Stomach (tissue), 9 donors: ENCODE results near the gene CHI3L1. TPM values are rescaled to one million over a fixed set of nuclear protein-coding genes. Genes with fewer than 3 reads are reported as not detected.

Experiments
- DNase-seq, 2 donors: peaks; one replicate each; pipeline versions ENCODE4 v3.0.0 to v3.0.0-alpha.2; 2013 to 2019
- H3K27ac ChIP-seq, 5 donors: fragments of 200-600 bp in 4 of 5; sonication (generic) in 4 of 5; one replicate each; pipeline ENCODE4 v1.5.1; 2013 to 2019; ENCODE audit warnings: mild to moderate bottlenecking in 1 of 5, moderate library complexity in 1 of 5
- H3K27me3 ChIP-seq, 3 donors: fragments of 200-600 bp; sonication (generic); one replicate each; pipeline ENCODE4 v1.5.1; 2017 to 2019; ENCODE audit warnings: mixed run types in 1 of 3
- H3K36me3 ChIP-seq, 4 donors: fragments of 200-600 bp; sonication (generic); 1 replicate in 3 of 4; 2 replicates in 1 of 4; pipeline ENCODE4 v1.5.1; 2016 to 2019
- H3K4me1 ChIP-seq, 4 donors: fragments of 200-600 bp; sonication (generic); one replicate each; pipeline ENCODE4 v1.5.1; 2016 to 2019
- H3K4me3 ChIP-seq, 4 donors: fragments of 200-600 bp; sonication (generic) in 3 of 4; one replicate each; pipeline ENCODE4 v1.5.1; 2016 to 2019; ENCODE audit warnings: mild to moderate bottlenecking in 1 of 4
- H3K9me3 ChIP-seq, 4 donors: fragments of 200-600 bp; sonication (generic); one replicate each; pipeline ENCODE4 v1.5.1; 2016 to 2019
- CTCF ChIP-seq, 7 experiments: fragments of 450-650 bp in 4 of 7; fragments of 200-600 bp in 3 of 7; sonication (generic) in 3 of 7; IDR thresholded peaks; one replicate each; pipeline ENCODE4 v1.5.1; 2016 to 2019; ENCODE audit warnings: antibody characterized with exemption in 7 of 7, control low read depth in 2 of 7, mild to moderate bottlenecking in 1 of 7
- EP300 ChIP-seq: sonication (generic); formaldehyde crosslinking; IDR thresholded peaks from one replicate; pipeline ENCODE4 v1.6.1; 2017; ENCODE audit warnings: antibody characterized with exemption
- POLR2A ChIP-seq, 4 donors: fragments of 450-650 bp; IDR thresholded peaks; one replicate each; pipeline ENCODE4 v1.6.1; 2016; ENCODE audit warnings: antibody characterized with exemption in 4 of 4, control low read depth in 2 of 4, mild to moderate bottlenecking in 1 of 4, moderate library complexity in 1 of 4
- POLR2AphosphoS5 ChIP-seq, 3 donors: sonication (generic); formaldehyde crosslinking; IDR thresholded peaks; one replicate each; pipeline ENCODE4 v1.6.1; 2016; ENCODE audit warnings: antibody characterized with exemption in 3 of 3
- WGBS, 5 donors: extraction: QIAGEN DNeasy Blood & Tissue Kit in 3 of 5; methylation state at CpG; one replicate each; pipeline versions ENCODE4 v1.1.5 to v1.1.7; 2013 to 2018; 5-methylcytosine and 5-hydroxymethylcytosine counted together
- intact Hi-C: fragments of 100-400 bp; cut with DNase I; formaldehyde crosslinking; loops from one replicate; pipeline ENCODE4 v1.15.1; 2023; ENCODE audit warnings: low total_unique reads
- polyA plus RNA-seq, 3 donors: library from polyadenylated mRNA; stranded (reverse); fragments of 200-250 nt; gene quantifications; one replicate each; pipeline ENCODE4 v1.2.3, GENCODE V29; 2013
- total RNA-seq, 5 donors: library from RNA; depleted of rRNA; stranded (reverse); fragments of >200 nt; gene quantifications; one replicate each; pipeline versions ENCODE4 v1.1.0 to v1.2.3, GENCODE V29; 2014 to 2016
- donor health status: healthy with polysubstance abuse.
- donor health status: Bipolar disorder and iron deficiency.
- donor health status: healthy.

Gene CHI3L1
- total and polyA plus RNA-seq, 8 donors: 1.1 to 28.1 (median 3.9) TPM; not detected in 3

DNA sequence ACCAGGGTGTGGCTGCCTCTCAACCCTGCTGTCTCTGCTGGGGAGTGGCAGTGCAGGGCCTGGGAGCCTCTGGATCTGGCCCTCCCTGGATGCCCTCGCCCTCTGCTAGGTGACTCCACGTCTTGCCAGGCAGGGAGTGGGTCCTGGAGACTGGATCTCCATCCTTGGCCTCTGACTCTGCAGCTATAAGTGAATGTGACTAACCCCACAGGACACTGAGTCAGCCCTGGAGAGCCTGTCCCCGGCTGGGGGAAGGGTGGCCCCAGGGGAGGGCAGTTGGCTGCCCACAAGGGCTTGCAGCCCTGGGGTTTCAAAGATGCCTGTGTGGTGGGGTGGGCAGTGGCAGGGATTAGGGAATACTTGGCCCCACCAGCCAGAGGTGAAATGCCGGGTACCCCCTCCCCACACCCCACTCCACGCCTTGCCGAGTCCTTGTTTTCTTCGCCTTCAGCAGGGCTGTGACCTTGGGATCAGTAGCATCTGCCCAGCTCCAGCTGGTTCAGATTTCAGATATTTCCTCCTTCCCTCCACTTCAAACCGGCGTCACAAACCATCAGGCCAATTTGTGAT, 8.9 kb downstream of the CHI3L1 start:
- TF ChIP-seq POLR2AphosphoS5 (IDR thresholded peaks at IDR 0.05) (no peak), POLR2A (IDR thresholded peaks at IDR 0.05) (no peak), CTCF (IDR thresholded peaks at IDR 0.05) (no peak), EP300 (no peak)
- no peak for DNase-seq
- Histone ChIP-seq H3K4me1 (peaks cover 0 to 18% (median 2%) of the 10 kb centered on the region in 4 donors), H3K27ac (no peak overlapping the region), H3K4me3 (no peak overlapping the region), H3K27me3 (peaks cover 0 to 24% (median 0%) of the 10 kb centered on the region in 3 donors), H3K9me3 (no peaks in the 10 kb centered on the region), H3K36me3 (no peaks in the 10 kb centered on the region)
- intact Hi-C loops: no loop called here
- WGBS, 5 donors: 46 to 54% (median 49%) methylated on average over 9 of the region's 9 CpGs

- intact Hi-C loops: no loop called here
- peaks cover 0 to 24% (median 0%) of the 10 kb centered on the region in 3 donors for H3K27me3 ChIP-seq
- no peaks in the 10 kb centered on the region for H3K36me3 ChIP-seq
- peaks cover 0 to 18% (median 2%) of the 10 kb centered on the region in 4 donors for H3K4me1 ChIP-seq
- no peak overlapping the region for H3K4me3 ChIP-seq
- no peaks in the 10 kb centered on the region for H3K9me3 ChIP-seq
- no peak overlapping the region for H3K27ac ChIP-seq
- TF ChIP-seq EP300 (no peak), POLR2AphosphoS5 (IDR thresholded peaks at IDR 0.05) (no peak), CTCF (IDR thresholded peaks at IDR 0.05) (no peak)
- 81 to 93% (median 82%) methylated on average over 6 of the region's 6 CpGs for WGBS, 5 donors
- DNase-seq: no peak
These were observed 9.5 kb downstream of the CHI3L1 start for GRCh38 chr1:203177036-203177405.

DNA sequence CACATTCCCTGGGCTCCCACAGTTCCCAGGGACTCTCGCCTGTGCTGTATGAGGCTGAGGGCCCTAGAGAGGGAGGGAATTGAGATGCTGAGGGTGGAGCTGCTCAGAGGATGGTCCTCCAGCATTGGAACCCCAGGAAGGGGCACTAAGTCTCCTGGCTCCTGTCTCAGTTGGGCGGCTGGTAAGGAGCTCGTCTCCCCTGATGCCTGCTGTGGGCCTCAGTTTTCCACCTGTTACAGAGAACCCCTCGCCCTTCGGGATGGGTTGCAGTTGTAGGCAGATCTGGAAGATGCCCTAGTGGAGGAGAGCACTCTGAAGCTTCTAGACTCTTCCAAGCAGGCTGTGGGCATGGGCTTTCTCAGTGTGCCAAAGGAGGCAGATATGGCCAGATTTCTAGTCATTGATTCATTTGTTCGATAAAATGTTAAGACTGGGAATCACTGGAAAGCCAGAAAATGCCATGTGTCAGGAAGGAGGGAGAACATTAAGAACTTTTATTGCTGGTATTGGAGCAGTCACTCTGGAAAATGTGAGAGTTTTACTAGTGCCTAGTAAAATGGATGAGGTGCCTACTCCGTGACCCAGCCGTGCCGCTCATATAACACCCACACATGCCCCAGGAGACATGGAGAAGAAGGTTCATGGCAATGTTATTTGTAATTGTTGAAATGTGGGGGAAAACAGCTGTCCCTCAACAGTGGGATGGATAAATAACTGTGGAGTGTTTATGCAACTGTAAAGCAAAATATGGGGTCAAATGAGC, 10.1 kb downstream of the CHI3L1 start:
- TF ChIP-seq EP300: no peak
- no peak for TF ChIP-seq CTCF (IDR thresholded peaks at IDR 0.05)
- TF ChIP-seq POLR2A (IDR thresholded peaks at IDR 0.05): no peak
- TF ChIP-seq POLR2AphosphoS5 (IDR thresholded peaks at IDR 0.05): no peak
- H3K4me1 ChIP-seq: peaks cover 0 to 18% (median 2%) of the 10 kb centered on the region in 4 donors
- no peaks in the 10 kb centered on the region for H3K36me3 ChIP-seq
- 84 to 92% (median 90%) methylated on average over 7 to 9 of the region's 9 CpGs for WGBS, 5 donors
- no peak overlapping the region for H3K4me3 ChIP-seq
- no peak for DNase-seq
- peaks cover 0 to 24% (median 0%) of the 10 kb centered on the region in 3 donors for H3K27me3 ChIP-seq
- no peak overlapping the region for H3K27ac ChIP-seq
- no peaks in the 10 kb centered on the region for H3K9me3 ChIP-seq
- intact Hi-C loops: no loop called here

- H3K4me1 ChIP-seq: peaks cover 0 to 18% (median 2%) of the 10 kb centered on the region in 4 donors
- H3K27me3 ChIP-seq: peaks cover 0 to 24% (median 0%) of the 10 kb centered on the region in 3 donors
- TF ChIP-seq CTCF (IDR thresholded peaks at IDR 0.05): no peak
- no peak for TF ChIP-seq POLR2A (IDR thresholded peaks at IDR 0.05)
- TF ChIP-seq POLR2AphosphoS5 (IDR thresholded peaks at IDR 0.05): no peak
- TF ChIP-seq EP300: no peak
- intact Hi-C loops: no loop called here
- H3K27ac ChIP-seq: no peak overlapping the region
- no peak for DNase-seq
- H3K9me3 ChIP-seq: no peaks in the 10 kb centered on the region
- no peaks in the 10 kb centered on the region for H3K36me3 ChIP-seq
- WGBS, 5 donors: 62 to 87% (median 77%) methylated on average over 7 to 9 of the region's 9 CpGs
- H3K4me3 ChIP-seq: no peak overlapping the region
These were observed 10.7 kb downstream of the CHI3L1 start for GRCh38 chr1:203175827-203176241.
